Neural cell (in vitro differentiated cells): ENCODE data around the gene PRDM11. TPM values are rescaled to one million over a fixed set of nuclear protein-coding genes. Genes with fewer than 3 reads are reported as not detected.

Experiments used
- H2AFZ ChIP-seq: fragments of 200-600, 300-800 bp; sonication (generic), shearing (Covaris generic); 2 replicates; pipeline ENCODE4 v1.6.0; 2014; ENCODE audit warnings: low read depth, mild to moderate bottlenecking, antibody characterized with exemption, low read length, moderate library complexity
- H3F3A ChIP-seq: fragments of 200-600 bp; shearing (Covaris generic); 2 replicates; pipeline ENCODE4 v1.6.1; 2016; ENCODE audit warnings: mild to moderate bottlenecking, moderate library complexity, mixed read lengths, antibody characterized with exemption, low read length; ENCODE audit not compliant: insufficient read depth, poor library complexity, severe bottlenecking
- H3K27ac ChIP-seq: fragments of 200-600, 300-800 bp; sonication (generic), shearing (Covaris generic); 2 replicates; pipeline ENCODE4 v1.5.1; 2014; ENCODE audit warnings: mild to moderate bottlenecking, low read length, moderate library complexity
- H3K27me3 ChIP-seq: fragments of 300-800, 200-600 bp; sonication (generic), shearing (Covaris generic); 2 replicates; pipeline ENCODE4 v1.6.0; 2014; ENCODE audit warnings: mild to moderate bottlenecking, low read depth, low read length, moderate library complexity; ENCODE audit not compliant: insufficient read depth
- H3K36me3 ChIP-seq: fragments of 300-800, 200-600 bp; sonication (generic), shearing (Covaris generic); 2 replicates; pipeline ENCODE4 v1.5.1; 2014; ENCODE audit warnings: mild to moderate bottlenecking, antibody characterized with exemption, low read length, moderate library complexity; ENCODE audit not compliant: insufficient read depth
- H3K4me2 ChIP-seq: fragments of 300-800, 200-600 bp; sonication (generic), shearing (Covaris generic); 2 replicates; pipeline ENCODE4 v1.6.0; 2014; ENCODE audit warnings: mild to moderate bottlenecking, low read length
- H3K4me3 ChIP-seq: fragments of 300-800, 200-600 bp; sonication (generic), shearing (Covaris generic); 2 replicates; pipeline ENCODE4 v1.5.1; 2014; ENCODE audit warnings: mild to moderate bottlenecking, low read length, moderate library complexity
- H3K79me2 ChIP-seq: fragments of 200-600 bp; shearing (Covaris generic); replicated peaks from 2 replicates; pipeline ENCODE4 v1.6.0; 2014; ENCODE audit warnings: mild to moderate bottlenecking, low read length, moderate library complexity; ENCODE audit not compliant: insufficient read depth
- H3K9ac ChIP-seq: fragments of 300-800, 200-600 bp; sonication (generic), shearing (Covaris generic); 2 replicates; pipeline ENCODE4 v1.6.1; 2016; ENCODE audit warnings: mild to moderate bottlenecking, low read length, mixed read lengths
- H3K9me2 ChIP-seq: fragments of 200-600 bp; shearing (Covaris generic); 2 replicates; pipeline ENCODE4 v1.6.1; 2016; ENCODE audit warnings: mild to moderate bottlenecking, low read length, mixed read lengths; ENCODE audit not compliant: insufficient read depth
- H3K9me3 ChIP-seq: fragments of 200-600, 300-800 bp; sonication (generic), shearing (Covaris generic); 2 replicates; pipeline ENCODE4 v1.6.1; 2016; ENCODE audit warnings: mild to moderate bottlenecking, mixed run types, low read length, moderate library complexity, mixed read lengths
- H4K20me1 ChIP-seq: fragments of 200-600 bp; shearing (Covaris generic); 2 replicates; pipeline ENCODE4 v1.6.1; 2016; ENCODE audit warnings: mild to moderate bottlenecking, mixed run types; ENCODE audit not compliant: insufficient read depth
- EP300 ChIP-seq: fragments of 450-650 bp; conservative IDR thresholded peaks from 2 replicates; pipeline ENCODE4 v1.6.1; 2014; ENCODE audit warnings: antibody characterized with exemption, mild to moderate bottlenecking, moderate library complexity; ENCODE audit not compliant: poor library complexity, severe bottlenecking
- EZH2 ChIP-seq: fragments of 200-600, 300-800 bp; shearing (Covaris generic), sonication (generic); IDR thresholded peaks from 2 replicates; pipeline ENCODE4 v1.6.1; 2014; ENCODE audit warnings: antibody characterized with exemption, low read length, borderline replicate concordance, mild to moderate bottlenecking; ENCODE audit not compliant: insufficient read depth, poor library complexity, severe bottlenecking
- MXI1 ChIP-seq: fragments of 450-650 bp; conservative IDR thresholded peaks from 2 replicates; pipeline ENCODE4 v1.6.1; 2014; ENCODE audit warnings: antibody characterized with exemption, mild to moderate bottlenecking; ENCODE audit not compliant: poor library complexity, severe bottlenecking
- POLR2AphosphoS5 ChIP-seq: IDR thresholded peaks from 2 replicates; pipeline ENCODE4 v1.6.1; 2012
- RAD21 ChIP-seq: fragments of 450-650 bp; conservative IDR thresholded peaks from 2 replicates; pipeline ENCODE4 v1.6.1; 2014; ENCODE audit warnings: antibody characterized with exemption, mild to moderate bottlenecking, moderate library complexity
- SMC3 ChIP-seq: fragments of 450-650 bp; conservative IDR thresholded peaks from 2 replicates; pipeline ENCODE4 v1.6.1; 2014; ENCODE audit warnings: antibody characterized with exemption, mild to moderate bottlenecking, moderate library complexity; ENCODE audit not compliant: poor library complexity
- TAF1 ChIP-seq: IDR thresholded peaks from 2 replicates; pipeline ENCODE4 v1.6.1; 2012; ENCODE audit warnings: low read depth
- polyA plus RNA-seq: library from polyadenylated mRNA; depleted of rRNA; stranded (reverse); fragments of >200 nt; gene quantifications from 2 replicates; pipeline ENCODE4 v1.2.3, GENCODE V29; 2014
- TF ChIP-seq, protein P1 (sequence below): IDR thresholded peaks from 2 replicates; pipeline ENCODE4 v1.6.1; 2012; ENCODE audit warnings: borderline replicate concordance
- TF ChIP-seq, protein P2 (sequence below): fragments of 450-650 bp; IDR thresholded peaks from 2 replicates; pipeline ENCODE4 v1.5.1; 2014; ENCODE audit warnings: antibody characterized with exemption, mild to moderate bottlenecking, moderate library complexity; ENCODE audit not compliant: poor library complexity, severe bottlenecking

The PRDM11 gene
- polyA plus RNA-seq, 1 donor from 2014 or later, result 2.0 TPM

DNA sequence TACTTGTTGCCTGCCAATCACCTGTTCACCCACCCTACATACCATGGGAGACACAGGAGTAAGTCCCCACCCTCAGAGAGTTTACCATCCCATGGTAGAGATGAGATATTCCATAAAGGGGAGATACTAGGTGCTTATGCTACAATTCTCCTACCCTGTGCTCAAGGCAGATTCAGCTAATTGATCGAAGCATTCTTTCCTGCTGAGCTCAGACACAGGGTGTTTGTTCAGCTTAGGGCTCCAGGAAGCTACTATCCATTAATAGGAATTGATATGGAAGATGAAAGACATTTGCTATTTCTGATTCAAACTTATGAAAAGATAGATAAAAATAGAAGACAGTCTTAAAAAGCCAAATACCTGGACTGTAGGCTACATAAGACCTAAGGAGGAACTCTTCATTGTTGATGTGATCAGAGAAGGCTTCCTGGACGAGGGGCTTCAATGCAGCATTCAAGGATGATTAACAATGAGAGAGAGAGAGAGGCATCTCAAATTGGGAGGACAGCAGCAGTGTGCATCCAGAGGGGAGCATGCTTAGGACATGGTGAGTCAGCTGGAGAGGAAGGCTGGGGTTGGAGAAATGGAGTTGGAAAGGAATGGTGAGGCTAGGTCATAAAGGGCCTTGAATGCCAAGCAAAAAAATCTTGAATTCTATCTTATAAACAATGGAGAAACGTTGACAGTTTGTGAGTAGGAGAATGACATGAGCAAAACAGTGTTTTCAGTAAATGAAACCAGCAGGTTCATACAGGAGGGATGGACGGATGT, 124.7 kb downstream of the PRDM11 start:
- TF ChIP-seq, protein P1, sequence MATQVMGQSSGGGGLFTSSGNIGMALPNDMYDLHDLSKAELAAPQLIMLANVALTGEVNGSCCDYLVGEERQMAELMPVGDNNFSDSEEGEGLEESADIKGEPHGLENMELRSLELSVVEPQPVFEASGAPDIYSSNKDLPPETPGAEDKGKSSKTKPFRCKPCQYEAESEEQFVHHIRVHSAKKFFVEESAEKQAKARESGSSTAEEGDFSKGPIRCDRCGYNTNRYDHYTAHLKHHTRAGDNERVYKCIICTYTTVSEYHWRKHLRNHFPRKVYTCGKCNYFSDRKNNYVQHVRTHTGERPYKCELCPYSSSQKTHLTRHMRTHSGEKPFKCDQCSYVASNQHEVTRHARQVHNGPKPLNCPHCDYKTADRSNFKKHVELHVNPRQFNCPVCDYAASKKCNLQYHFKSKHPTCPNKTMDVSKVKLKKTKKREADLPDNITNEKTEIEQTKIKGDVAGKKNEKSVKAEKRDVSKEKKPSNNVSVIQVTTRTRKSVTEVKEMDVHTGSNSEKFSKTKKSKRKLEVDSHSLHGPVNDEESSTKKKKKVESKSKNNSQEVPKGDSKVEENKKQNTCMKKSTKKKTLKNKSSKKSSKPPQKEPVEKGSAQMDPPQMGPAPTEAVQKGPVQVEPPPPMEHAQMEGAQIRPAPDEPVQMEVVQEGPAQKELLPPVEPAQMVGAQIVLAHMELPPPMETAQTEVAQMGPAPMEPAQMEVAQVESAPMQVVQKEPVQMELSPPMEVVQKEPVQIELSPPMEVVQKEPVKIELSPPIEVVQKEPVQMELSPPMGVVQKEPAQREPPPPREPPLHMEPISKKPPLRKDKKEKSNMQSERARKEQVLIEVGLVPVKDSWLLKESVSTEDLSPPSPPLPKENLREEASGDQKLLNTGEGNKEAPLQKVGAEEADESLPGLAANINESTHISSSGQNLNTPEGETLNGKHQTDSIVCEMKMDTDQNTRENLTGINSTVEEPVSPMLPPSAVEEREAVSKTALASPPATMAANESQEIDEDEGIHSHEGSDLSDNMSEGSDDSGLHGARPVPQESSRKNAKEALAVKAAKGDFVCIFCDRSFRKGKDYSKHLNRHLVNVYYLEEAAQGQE, result no peak
- no peak for TF ChIP-seq TAF1
- Histone ChIP-seq H3F3A (no peaks in the 10 kb centered on the region), H3K4me2 (no peak overlapping the region), H3K9ac (no peak overlapping the region), H3K27ac (no peak overlapping the region), H3K79me2 (no peaks in the 10 kb centered on the region), H2AFZ (no peak overlapping the region), H4K20me1 (no peaks in the 10 kb centered on the region), H3K27me3 (no peaks in the 10 kb centered on the region), H3K4me3 (no peak overlapping the region), H3K9me3 (no peaks in the 10 kb centered on the region), H3K9me2 (no peaks in the 10 kb centered on the region), H3K36me3 (no peaks in the 10 kb centered on the region)

DNA sequence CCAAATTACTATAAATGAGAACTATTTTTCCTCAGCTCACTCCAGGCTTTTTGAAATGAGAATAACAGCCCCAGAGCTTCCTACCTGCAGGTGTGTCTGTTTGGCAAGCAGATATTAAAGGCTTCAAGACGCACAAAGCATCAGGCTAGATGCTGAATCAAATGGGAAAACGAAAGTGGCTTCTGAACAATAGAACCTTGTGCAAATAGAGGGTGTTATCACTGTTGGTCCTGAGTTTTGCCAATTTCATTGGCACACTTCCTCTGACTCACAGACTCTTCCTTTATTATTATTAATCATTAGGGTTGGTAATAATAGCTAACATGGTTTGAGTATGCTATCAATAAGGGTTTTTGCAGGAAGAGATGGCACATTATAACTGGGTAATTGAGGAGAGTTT, 126.3 kb downstream of the PRDM11 start:
- no peaks in the 10 kb centered on the region for H3K27me3 ChIP-seq
- H4K20me1 ChIP-seq, result no peaks in the 10 kb centered on the region
- no peak overlapping the region for H3K27ac ChIP-seq
- H3K4me3 ChIP-seq, result no peak overlapping the region
- no peaks in the 10 kb centered on the region for H3K79me2 ChIP-seq
- no peak overlapping the region for H2AFZ ChIP-seq
- H3K9me3 ChIP-seq, result no peaks in the 10 kb centered on the region
- H3K4me2 ChIP-seq, result no peak overlapping the region
- no peaks in the 10 kb centered on the region for H3K9me2 ChIP-seq
- no peak overlapping the region for H3K9ac ChIP-seq
- TF ChIP-seq EP300 (no peak), TAF1 (no peak), MXI1 (no peak), EZH2 (no peak), SMC3 (no peak), RAD21 (no peak), POLR2AphosphoS5 (no peak)
- TF ChIP-seq, protein P2, sequence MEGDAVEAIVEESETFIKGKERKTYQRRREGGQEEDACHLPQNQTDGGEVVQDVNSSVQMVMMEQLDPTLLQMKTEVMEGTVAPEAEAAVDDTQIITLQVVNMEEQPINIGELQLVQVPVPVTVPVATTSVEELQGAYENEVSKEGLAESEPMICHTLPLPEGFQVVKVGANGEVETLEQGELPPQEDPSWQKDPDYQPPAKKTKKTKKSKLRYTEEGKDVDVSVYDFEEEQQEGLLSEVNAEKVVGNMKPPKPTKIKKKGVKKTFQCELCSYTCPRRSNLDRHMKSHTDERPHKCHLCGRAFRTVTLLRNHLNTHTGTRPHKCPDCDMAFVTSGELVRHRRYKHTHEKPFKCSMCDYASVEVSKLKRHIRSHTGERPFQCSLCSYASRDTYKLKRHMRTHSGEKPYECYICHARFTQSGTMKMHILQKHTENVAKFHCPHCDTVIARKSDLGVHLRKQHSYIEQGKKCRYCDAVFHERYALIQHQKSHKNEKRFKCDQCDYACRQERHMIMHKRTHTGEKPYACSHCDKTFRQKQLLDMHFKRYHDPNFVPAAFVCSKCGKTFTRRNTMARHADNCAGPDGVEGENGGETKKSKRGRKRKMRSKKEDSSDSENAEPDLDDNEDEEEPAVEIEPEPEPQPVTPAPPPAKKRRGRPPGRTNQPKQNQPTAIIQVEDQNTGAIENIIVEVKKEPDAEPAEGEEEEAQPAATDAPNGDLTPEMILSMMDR, result no peak
- TF ChIP-seq, protein P1, result no peak
- no peaks in the 10 kb centered on the region for H3F3A ChIP-seq
- H3K36me3 ChIP-seq, result no peaks in the 10 kb centered on the region
